ENCODE results near the gene JUN. TPM values are rescaled to one million over a fixed set of nuclear protein-coding genes. Genes with fewer than 3 reads are reported as not detected.
A peak's percentile ranks its signal among the peaks of the same experiment; 100 is the strongest.

Gene JUN
- total and polyA plus RNA-seq, 2 donors (not counting 3 experiments of a cell fraction or from before 2014, with no cell fraction given): 88.3 to 89.3 TPM

DNA sequence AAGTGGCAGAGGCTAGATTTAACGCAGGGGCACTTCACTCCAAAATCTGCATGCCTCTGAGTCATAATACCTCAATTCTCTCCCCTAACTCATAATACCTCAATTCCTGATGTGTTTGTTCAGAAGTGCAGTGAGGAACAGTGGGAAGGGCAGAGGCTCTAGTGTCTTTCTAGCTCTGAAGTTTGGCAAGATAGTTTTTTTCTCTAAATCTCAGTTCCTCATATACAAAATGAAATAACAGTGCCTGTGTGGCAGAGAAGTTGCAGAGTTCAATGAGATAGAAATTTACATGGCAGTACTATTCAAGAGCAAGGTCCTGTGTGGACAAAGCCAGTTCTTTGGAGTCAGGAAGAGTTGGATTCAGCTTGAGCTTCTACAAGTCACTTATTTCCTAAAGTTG lies 9.8 kb downstream of the JUN start:
- Histone ChIP-seq H3K79me2 (ENCODE audit: control insufficient read depth, insufficient read depth, low read length) (no peaks in the 10 kb centered on the region), H3K36me3 (ENCODE audit: control insufficient read depth in 2 of 2, extremely low read depth in 1 of 2, insufficient read depth in 2 of 2, low read length in 2 of 2) (no peaks in the 10 kb centered on the region), H3K9me1 (replicated peaks; ENCODE audit: control insufficient read depth, extremely low read depth, insufficient read depth, low read length) (no peaks in the 10 kb centered on the region), H3K27ac (ENCODE audit: insufficient read depth, low read depth, low read length) (peak overlapping the region; percentile 25), H3K4me2 (ENCODE audit: insufficient read depth, low read length) (peak overlapping the region; percentile 32), H4K20me1 (replicated peaks; ENCODE audit: control insufficient read depth, extremely low read depth, insufficient read depth, low read length) (no peaks in the 10 kb centered on the region), H3K27me3 (ENCODE audit: control insufficient read depth in 2 of 2, insufficient read depth in 2 of 2, low read length in 2 of 2) (no peaks in the 10 kb centered on the region), H3K4me1 (ENCODE audit: control insufficient read depth, extremely low read depth, insufficient read depth, low read length) (peaks cover 18% of the 10 kb centered on the region), H3K9ac (replicated peaks; ENCODE audit: extremely low read depth, insufficient read depth, low read length) (no peak overlapping the region), H3K4me3 (replicated peaks in 1 of 3; ENCODE audit: insufficient read depth in 1 of 3, low read depth in 1 of 3, low read length in 3 of 3) (no peak overlapping the region), H2AFZ (ENCODE audit: low read depth, low read length) (no peak overlapping the region), H3K9me3 (replicated peaks; ENCODE audit: control insufficient read depth, insufficient read depth, low read length) (no peaks in the 10 kb centered on the region)
- ChIA-PET CTCF (interaction anchor here (0.7 to 2.7 kb wide), 13 partner anchors 11 to 1173 kb away, joined by 3 to 25 read pairs (median 5); no protein-coding TSS in a partner anchor), POLR2A (interaction anchor here (0.9 to 2.9 kb wide), 5 partner anchors 9 to 976 kb away, joined by 3 to 23 read pairs (median 9); partner anchors contain the start of genes JUN and OMA1)
- BruUV-seq (replicated peaks): no TSS peak
- TF ChIP-seq, protein P1, sequence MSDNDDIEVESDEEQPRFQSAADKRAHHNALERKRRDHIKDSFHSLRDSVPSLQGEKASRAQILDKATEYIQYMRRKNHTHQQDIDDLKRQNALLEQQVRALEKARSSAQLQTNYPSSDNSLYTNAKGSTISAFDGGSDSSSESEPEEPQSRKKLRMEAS (IDR thresholded peaks at IDR 0.05; ENCODE audit: insufficient read depth, insufficient read length): no peak
- peak; percentile 4 for FAIRE-seq
- DNase-seq (ENCODE audit: low read depth, low spot score): no peak
- dilution Hi-C loops (cut with MboI; ENCODE audit: extremely low pct_ligation_motif_present, low sequenced_read_pairs): no loop called here
- intact Hi-C loops (cut with micrococcal nuclease): no loop called here

DNA sequence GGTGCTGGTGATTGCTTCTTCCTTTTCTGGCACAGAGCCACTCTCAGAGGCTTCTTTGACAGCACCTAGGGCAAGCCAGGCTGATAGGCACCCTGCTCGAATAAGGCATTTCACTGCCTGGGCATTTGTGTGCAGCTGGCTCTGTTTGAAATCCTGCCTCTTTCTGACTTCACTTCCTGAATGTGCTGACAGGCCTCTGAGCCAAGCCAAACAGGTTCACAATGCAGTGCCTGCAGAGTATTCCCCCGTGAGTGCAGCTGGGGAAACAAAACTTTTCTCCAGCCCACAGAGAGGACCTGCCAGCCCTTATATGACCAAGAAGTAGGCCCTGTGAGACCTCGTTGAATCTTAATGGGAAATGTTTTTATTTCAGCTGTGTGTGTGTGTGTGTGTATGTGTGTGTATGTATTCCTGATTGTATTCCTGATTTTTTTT lies 10.4 kb downstream of the JUN start:
- CTCF ChIA-PET: interaction anchor here (0.7 to 2.7 kb wide), 21 partner anchors 9 to 1174 kb away, joined by 3 to 25 read pairs (median 5); partner anchors contain the start of gene JUN
- Histone ChIP-seq H3K79me2 (ENCODE audit: control insufficient read depth, insufficient read depth, low read length) (no peaks in the 10 kb centered on the region), H3K27me3 (ENCODE audit: control insufficient read depth in 2 of 2, insufficient read depth in 2 of 2, low read length in 2 of 2) (no peaks in the 10 kb centered on the region), H3K9ac (replicated peaks; ENCODE audit: extremely low read depth, insufficient read depth, low read length) (peak overlapping the region; percentile 54), H3K9me1 (replicated peaks; ENCODE audit: control insufficient read depth, extremely low read depth, insufficient read depth, low read length) (no peaks in the 10 kb centered on the region), H3K4me2 (ENCODE audit: insufficient read depth, low read length) (peak overlapping the region; percentile 32), H3K27ac (ENCODE audit: insufficient read depth, low read depth, low read length) (peak overlapping the region; percentile 76), H2AFZ (ENCODE audit: low read depth, low read length) (peak overlapping the region; percentile 53), H4K20me1 (replicated peaks; ENCODE audit: control insufficient read depth, extremely low read depth, insufficient read depth, low read length) (no peaks in the 10 kb centered on the region), H3K4me1 (ENCODE audit: control insufficient read depth, extremely low read depth, insufficient read depth, low read length) (peaks cover 21% of the 10 kb centered on the region), H3K36me3 (ENCODE audit: control insufficient read depth in 2 of 2, extremely low read depth in 1 of 2, insufficient read depth in 2 of 2, low read length in 2 of 2) (no peaks in the 10 kb centered on the region), H3K9me3 (replicated peaks; ENCODE audit: control insufficient read depth, insufficient read depth, low read length) (no peaks in the 10 kb centered on the region), H3K4me3 (replicated peaks in 1 of 3; ENCODE audit: insufficient read depth in 1 of 3, low read depth in 1 of 3, low read length in 3 of 3) (no peak overlapping the region)
- intact Hi-C loops (cut with micrococcal nuclease) (loop anchor here (1.0 to 2.0 kb wide), 3 partner anchors 73 to 986 kb away; partner anchors contain the start of gene MYSM1), dilution Hi-C loops (cut with MboI; ENCODE audit: extremely low pct_ligation_motif_present, low sequenced_read_pairs) (no loop called here)
- peak; percentile 99 for FAIRE-seq
- BruUV-seq (replicated peaks): no TSS peak
- peak; percentile 76 for TF ChIP-seq POLR2AphosphoS5 (IDR thresholded peaks at IDR 0.05; ENCODE audit: insufficient read depth, low read depth, low read length)
- TF ChIP-seq MYC (IDR thresholded peaks at IDR 0.05; ENCODE audit: low read depth, low read length): no peak
- TF ChIP-seq POLR2A (IDR thresholded peaks at IDR 0.05; ENCODE audit: low read depth, low read length): peak; percentile 16
- TF ChIP-seq, protein P2, sequence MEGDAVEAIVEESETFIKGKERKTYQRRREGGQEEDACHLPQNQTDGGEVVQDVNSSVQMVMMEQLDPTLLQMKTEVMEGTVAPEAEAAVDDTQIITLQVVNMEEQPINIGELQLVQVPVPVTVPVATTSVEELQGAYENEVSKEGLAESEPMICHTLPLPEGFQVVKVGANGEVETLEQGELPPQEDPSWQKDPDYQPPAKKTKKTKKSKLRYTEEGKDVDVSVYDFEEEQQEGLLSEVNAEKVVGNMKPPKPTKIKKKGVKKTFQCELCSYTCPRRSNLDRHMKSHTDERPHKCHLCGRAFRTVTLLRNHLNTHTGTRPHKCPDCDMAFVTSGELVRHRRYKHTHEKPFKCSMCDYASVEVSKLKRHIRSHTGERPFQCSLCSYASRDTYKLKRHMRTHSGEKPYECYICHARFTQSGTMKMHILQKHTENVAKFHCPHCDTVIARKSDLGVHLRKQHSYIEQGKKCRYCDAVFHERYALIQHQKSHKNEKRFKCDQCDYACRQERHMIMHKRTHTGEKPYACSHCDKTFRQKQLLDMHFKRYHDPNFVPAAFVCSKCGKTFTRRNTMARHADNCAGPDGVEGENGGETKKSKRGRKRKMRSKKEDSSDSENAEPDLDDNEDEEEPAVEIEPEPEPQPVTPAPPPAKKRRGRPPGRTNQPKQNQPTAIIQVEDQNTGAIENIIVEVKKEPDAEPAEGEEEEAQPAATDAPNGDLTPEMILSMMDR (IDR thresholded peaks at IDR 0.05; ENCODE audit: extremely low read depth in 1 of 2, insufficient read depth in 1 of 2, low read depth in 1 of 2, low read length in 2 of 2): no peak
- no peak for TF ChIP-seq EZH2 (IDR thresholded peaks at IDR 0.05; ENCODE audit: borderline replicate concordance, low read depth, low read length, severe bottlenecking)
- peak; percentile 28 for TF ChIP-seq FOS (IDR thresholded peaks at IDR 0.05; ENCODE audit: borderline replicate concordance, insufficient read depth, low read length)
- TF ChIP-seq, protein P1 (IDR thresholded peaks at IDR 0.05; ENCODE audit: insufficient read depth, insufficient read length): no peak
- TF ChIP-seq GATA2 (IDR thresholded peaks at IDR 0.05; ENCODE audit: insufficient read depth, insufficient read length, low read depth, low read length): no peak
- peak; percentile 43 for TF ChIP-seq JUN (IDR thresholded peaks at IDR 0.05; ENCODE audit: borderline replicate concordance, insufficient read depth, insufficient read length, low read depth)
- DNase-seq (ENCODE audit: low read depth, low spot score): peak; percentile 97
- POLR2A ChIA-PET: interaction anchor here (0.5 to 2.9 kb wide), 6 partner anchors 10 to 977 kb away, joined by 3 to 23 read pairs (median 7); partner anchors contain the start of genes JUN and OMA1

Data from endothelial cell of umbilical vein (primary cell).